ENCODE measurements around the gene NAA40. TPM values are rescaled to one million over a fixed set of nuclear protein-coding genes. Genes with fewer than 3 reads are reported as not detected.
"Not testable (repeated sequence)": the region's sequence is repeated elsewhere in the genome, so short reads cannot be mapped to it uniquely, and the experiment has no call there.

Gene NAA40
- total RNA-seq, 2 experiments from 2014 or later = 13.7 to 15.9 TPM

DNA sequence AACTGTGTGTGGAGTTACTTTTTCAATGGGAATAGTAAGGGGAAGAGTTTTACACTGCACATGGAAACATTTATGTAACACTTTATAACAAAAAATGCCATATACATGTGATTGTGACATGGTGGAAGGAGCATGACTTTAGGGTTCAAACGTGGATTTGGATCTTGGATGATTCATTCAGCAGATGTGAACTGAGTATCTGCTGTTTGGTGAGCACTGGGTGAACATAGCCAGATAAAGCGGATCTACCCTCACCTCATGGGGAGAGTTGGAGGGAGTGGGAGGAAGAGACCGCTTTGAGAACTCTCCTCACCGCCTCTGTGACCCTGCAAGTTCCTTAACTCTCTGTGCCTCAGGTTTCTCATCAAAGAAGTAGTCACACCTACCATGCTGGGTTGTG lies 3.1 kb downstream of the NAA40 start:
- no peak for ATAC-seq
- Mint-ChIP-seq H3K4me3 (no peak overlapping the region), H3K36me3 (ENCODE audit: low read depth) (peaks cover 6% of the 10 kb centered on the region), H3K27ac (no peak overlapping the region), H3K27me3 (no peaks in the 10 kb centered on the region), H3K4me1 (peaks cover 16% of the 10 kb centered on the region), H3K9me3 (ENCODE audit: low read depth) (no peaks in the 10 kb centered on the region)
- intact Hi-C loops (cut with DNase I, micrococcal nuclease) = loop anchor here in 1 of 2 experiments (5.0 kb wide), 1 partner anchor 175 kb away; the partner anchor contains the start of gene ZFTA
- CTCF ChIA-PET = interaction anchor here (0.8 to 5.5 kb wide), 4 partner anchors 11 to 206 kb away, joined by 3 to 72 read pairs (median 6); partner anchors contain the start of genes MARK2 and ZFTA
- POLR2A ChIA-PET = no interaction called here
- no peak for DNase-seq

GRCh38 chr11:63942803-63943202 lies 4.0 kb downstream of the NAA40 start:
- POLR2A ChIA-PET = no interaction called here
- no peak overlapping the region for H3K4me3 Mint-ChIP-seq

DNA sequence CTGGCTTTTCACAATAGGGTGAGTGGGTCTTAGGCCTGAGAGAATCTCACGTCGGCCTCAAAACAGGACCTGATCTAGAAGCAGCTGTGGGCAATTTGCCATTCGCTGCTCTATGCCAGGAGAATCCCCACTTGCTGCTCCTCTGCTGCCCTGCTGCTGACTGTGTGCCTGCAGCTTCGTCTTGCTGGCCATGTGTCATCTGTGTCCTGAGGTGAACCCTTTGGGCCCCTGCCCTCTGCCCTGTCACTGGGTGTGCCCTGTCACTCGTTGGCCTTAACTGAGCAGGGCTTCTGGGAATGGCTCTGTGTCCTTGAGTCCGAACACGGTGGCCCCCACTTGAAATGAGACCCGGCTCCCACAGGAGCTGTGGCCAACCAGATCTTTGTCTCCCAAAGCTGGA lies 6.2 kb downstream of the NAA40 start:
- H3K4me3 Mint-ChIP-seq = no peak overlapping the region
- peaks cover 4% of the 10 kb centered on the region for H3K36me3 Mint-ChIP-seq (ENCODE audit: low read depth)
- intact Hi-C loops (cut with DNase I, micrococcal nuclease) = loop anchor here (1.0 to 5.0 kb wide), 2 partner anchors 108 to 178 kb away; partner anchors contain the start of gene ZFTA (in 1 of the 2)
- DNase-seq (no peak), ATAC-seq (no peak)
- peaks cover 2% of the 10 kb centered on the region for H3K4me1 Mint-ChIP-seq
- no peaks in the 10 kb centered on the region for H3K9me3 Mint-ChIP-seq (ENCODE audit: low read depth)
- ChIA-PET POLR2A (no interaction called here), CTCF (interaction anchor here (0.6 to 5.5 kb wide), 11 partner anchors 19 to 218 kb away, joined by 3 to 72 read pairs (median 5); partner anchors contain the start of genes MARK2 and ZFTA)
- H3K27me3 Mint-ChIP-seq = no peaks in the 10 kb centered on the region
- H3K27ac Mint-ChIP-seq = no peak overlapping the region

More at GRCh38 chr11:63942803-63943202, 4.0 kb downstream of the NAA40 start:
- Mint-ChIP-seq H3K27ac (no peak overlapping the region), H3K36me3 (ENCODE audit: low read depth) (peaks cover 6% of the 10 kb centered on the region), H3K4me1 (peaks cover 12% of the 10 kb centered on the region), H3K9me3 (ENCODE audit: low read depth) (no peaks in the 10 kb centered on the region), H3K27me3 (no peaks in the 10 kb centered on the region)
- intact Hi-C loops (cut with DNase I, micrococcal nuclease) = loop anchor here in 1 of 2 experiments (5.0 kb wide), 1 partner anchor 176 kb away; the partner anchor contains the start of gene ZFTA
- no peak for ATAC-seq
- CTCF ChIA-PET = interaction anchor here (0.8 to 5.5 kb wide), 5 partner anchors 10 to 205 kb away, joined by 3 to 72 read pairs (median 4); partner anchors contain the start of genes MARK2 and ZFTA
- no peak for DNase-seq

GRCh38 chr11:63945477-63946163 lies 6.8 kb downstream of the NAA40 start:
- DNase-seq (peak; percentile 69), ATAC-seq (peak; percentile 80)
- no peaks in the 10 kb centered on the region for H3K27me3 Mint-ChIP-seq
- no peak overlapping the region for H3K4me3 Mint-ChIP-seq
- H3K4me1 Mint-ChIP-seq = peaks cover under 1% of the 10 kb centered on the region
- H3K36me3 Mint-ChIP-seq (ENCODE audit: low read depth) = peaks cover 4% of the 10 kb centered on the region
- ChIA-PET CTCF (interaction anchor here (0.6 to 5.5 kb wide), 21 partner anchors 10 to 246 kb away, joined by 3 to 72 read pairs (median 5); partner anchors contain the start of genes MARK2 and ZFTA), POLR2A (no interaction called here)
- no peak overlapping the region for H3K27ac Mint-ChIP-seq
- H3K9me3 Mint-ChIP-seq (ENCODE audit: low read depth) = no peaks in the 10 kb centered on the region
- intact Hi-C loops (cut with DNase I, micrococcal nuclease) = loop anchor here (1.0 kb wide), 1 partner anchor 108 kb away; no protein-coding TSS in a partner anchor

DNA sequence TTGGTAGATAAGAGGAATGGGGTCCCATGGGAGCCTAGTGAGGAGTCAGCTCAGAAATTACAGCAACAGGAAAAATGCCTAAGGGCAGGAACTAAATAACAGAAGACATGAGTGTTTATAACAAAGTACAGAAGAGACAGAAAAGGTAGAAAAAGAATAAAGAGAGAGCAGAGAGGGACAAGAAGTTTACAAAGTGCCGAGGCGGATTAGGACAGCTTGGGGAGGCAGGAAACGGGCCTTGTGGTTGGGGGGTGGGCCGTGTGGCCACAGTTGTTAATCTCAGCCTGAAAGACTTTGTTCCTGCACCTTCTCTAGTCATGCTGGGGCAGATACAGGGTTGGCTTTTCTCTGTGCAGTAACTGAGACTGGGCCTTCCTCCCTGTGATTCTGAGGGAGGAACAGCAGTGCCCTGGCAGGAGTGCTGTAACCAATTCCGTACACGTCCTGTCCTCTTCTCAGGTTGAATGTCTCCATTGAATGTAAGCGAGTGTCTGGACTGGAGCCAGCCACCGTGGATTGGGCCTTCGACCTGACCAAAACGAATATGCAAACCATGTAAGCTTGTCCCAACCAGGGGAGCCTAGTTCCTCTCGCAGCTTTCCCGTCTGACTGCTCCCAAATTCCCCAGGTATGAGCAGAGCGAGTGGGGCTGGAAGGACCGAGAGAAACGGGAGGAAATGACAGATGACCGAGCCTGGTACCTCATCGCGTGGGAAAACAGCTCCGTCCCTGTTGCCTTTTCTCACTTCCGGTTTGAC lies 13.2 kb downstream of the NAA40 start:
- peak overlapping the region; percentile 58 for H3K27ac Mint-ChIP-seq
- no peaks in the 10 kb centered on the region for H3K9me3 Mint-ChIP-seq (ENCODE audit: low read depth)
- ChIA-PET CTCF (interaction anchor here (0.6 to 1.3 kb wide), 6 partner anchors 10 to 214 kb away, joined by 3 to 4 read pairs (median 4); partner anchors contain the start of gene MACROD1), POLR2A (interaction anchor here (0.5 to 0.6 kb wide), 2 partner anchors 10 to 364 kb away, joined by 3 to 4 read pairs; no protein-coding TSS in a partner anchor)
- peak; percentile 89 for ATAC-seq
- no peaks in the 10 kb centered on the region for H3K27me3 Mint-ChIP-seq
- no peak overlapping the region for H3K4me3 Mint-ChIP-seq
- H3K4me1 Mint-ChIP-seq = peaks cover 16% of the 10 kb centered on the region
- peaks cover 28% of the 10 kb centered on the region for H3K36me3 Mint-ChIP-seq (ENCODE audit: low read depth)
- peak; percentile 55 for DNase-seq
- intact Hi-C loops (cut with DNase I, micrococcal nuclease) = no loop called here

DNA sequence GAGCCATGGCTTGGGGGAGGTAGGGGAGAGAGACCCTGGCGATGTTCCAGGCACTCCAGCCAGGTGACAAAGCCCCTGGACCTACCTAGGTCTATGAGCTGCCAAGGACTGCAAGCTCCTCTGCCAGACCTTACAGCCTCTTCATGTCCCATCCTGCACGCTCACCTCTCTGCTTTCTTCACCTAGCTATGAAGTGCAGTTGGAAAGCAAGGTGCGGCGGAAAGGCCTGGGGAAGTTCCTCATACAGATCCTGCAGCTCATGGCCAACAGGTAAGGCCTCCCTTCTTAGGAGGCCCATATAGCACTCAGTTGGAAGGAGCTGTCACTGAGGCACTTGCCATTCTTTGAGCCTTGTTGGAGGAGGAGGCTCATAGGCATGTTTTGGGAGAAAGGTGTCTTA lies 13.8 kb downstream of the NAA40 start:
- no peak overlapping the region for H3K4me3 Mint-ChIP-seq

DNA sequence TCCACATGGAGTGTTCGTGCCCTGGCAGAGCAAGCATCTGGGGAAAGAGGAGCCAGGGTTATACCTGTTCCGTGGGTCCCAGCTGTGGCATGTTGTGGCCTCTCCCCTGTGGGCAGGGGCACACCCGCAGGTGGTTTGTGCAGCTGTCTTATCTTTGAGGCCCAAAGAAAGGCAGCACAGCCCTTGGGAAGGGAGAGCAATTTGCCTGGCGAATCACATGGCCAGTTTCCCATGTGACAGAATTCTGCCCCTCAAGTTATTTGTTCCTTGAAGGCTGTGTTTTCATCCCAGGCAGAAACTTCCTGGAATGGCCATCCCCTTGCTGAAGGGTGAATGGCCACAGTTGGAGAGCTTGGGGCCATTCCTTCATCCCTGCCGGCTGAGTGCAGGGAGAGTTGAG lies 19.2 kb downstream of the NAA40 start:
- no peak for DNase-seq
- H3K36me3 Mint-ChIP-seq (ENCODE audit: low read depth) = peaks cover 17% of the 10 kb centered on the region
- peaks cover 7% of the 10 kb centered on the region for H3K4me1 Mint-ChIP-seq
- ChIA-PET CTCF (interaction anchor here (0.7 to 1.7 kb wide), 4 partner anchors 10 to 121 kb away, joined by 3 to 7 read pairs (median 4); no protein-coding TSS in a partner anchor), POLR2A (no interaction called here)
- ATAC-seq = no peak
- H3K27ac Mint-ChIP-seq = no peak overlapping the region
- no peaks in the 10 kb centered on the region for H3K9me3 Mint-ChIP-seq (ENCODE audit: low read depth)
- intact Hi-C loops (cut with DNase I, micrococcal nuclease) = no loop called here
- no peaks in the 10 kb centered on the region for H3K27me3 Mint-ChIP-seq
- no peak overlapping the region for H3K4me3 Mint-ChIP-seq

More for the DNA sequence above, 13.8 kb downstream of the NAA40 start:
- Mint-ChIP-seq H3K36me3 (ENCODE audit: low read depth) (peaks cover 28% of the 10 kb centered on the region), H3K4me1 (peaks cover 16% of the 10 kb centered on the region), H3K9me3 (ENCODE audit: low read depth) (no peaks in the 10 kb centered on the region), H3K27me3 (no peaks in the 10 kb centered on the region), H3K27ac (peak overlapping the region; percentile 58)
- intact Hi-C loops (cut with DNase I, micrococcal nuclease) = no loop called here
- ChIA-PET CTCF (interaction anchor here (0.6 to 1.3 kb wide), 5 partner anchors 10 to 116 kb away, joined by 3 to 4 read pairs (median 4); no protein-coding TSS in a partner anchor), POLR2A (interaction anchor here (0.6 kb wide), 1 partner anchor 9 kb away, joined by 4 read pairs; no protein-coding TSS in a partner anchor)
- no peak for DNase-seq
- ATAC-seq = no peak

DNA sequence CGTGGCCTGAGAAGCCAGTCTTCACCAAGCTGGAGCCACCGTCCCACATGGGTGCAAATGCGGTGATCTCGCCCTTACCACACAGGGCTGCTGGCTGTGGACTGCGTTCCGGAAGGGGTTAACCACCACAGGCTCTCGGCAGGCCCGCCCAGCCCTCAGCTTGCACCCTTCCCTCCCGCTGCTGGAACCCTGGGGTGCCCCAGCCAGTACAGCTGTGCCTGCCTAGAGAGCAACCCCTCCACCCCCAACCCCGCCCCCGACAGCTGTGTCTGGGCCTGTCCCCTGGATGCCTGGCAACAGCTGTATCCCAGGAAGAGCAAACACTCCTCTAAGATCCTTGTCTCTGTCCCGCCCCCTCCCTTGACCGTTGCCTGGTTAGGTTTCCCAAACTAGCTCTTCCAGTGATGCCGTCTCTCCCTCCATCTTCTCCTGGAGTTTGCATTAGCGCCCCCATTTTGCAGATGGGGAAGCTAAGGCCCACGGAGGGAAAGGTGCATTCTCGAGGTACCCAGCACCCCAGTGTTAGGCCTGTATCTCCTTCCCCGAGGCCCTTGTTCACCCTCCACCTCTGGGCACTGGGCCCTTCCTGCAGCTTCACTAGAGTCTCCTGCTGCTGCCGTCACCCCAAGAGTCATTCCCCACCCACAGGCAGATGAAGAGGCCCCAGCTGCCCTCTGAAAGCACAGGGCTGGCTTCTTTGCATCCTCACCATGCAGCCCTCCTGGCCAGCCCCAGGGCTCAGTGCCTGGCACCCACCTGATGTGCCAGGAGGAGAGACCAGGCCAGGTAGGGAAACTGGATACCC lies 23.0 kb downstream of the NAA40 start:
- Mint-ChIP-seq H3K9me3 (ENCODE audit: low read depth) (no peaks in the 10 kb centered on the region), H3K4me3 (no peak overlapping the region), H3K4me1 (peaks cover 7% of the 10 kb centered on the region), H3K27ac (no peak overlapping the region), H3K36me3 (ENCODE audit: low read depth) (no peaks in the 10 kb centered on the region), H3K27me3 (no peaks in the 10 kb centered on the region)
- ChIA-PET CTCF (interaction anchor here (0.5 to 0.9 kb wide), 6 partner anchors 10 to 226 kb away, joined by 3 to 4 read pairs (median 3); no protein-coding TSS in a partner anchor), POLR2A (interaction anchor here (0.6 kb wide), 1 partner anchor 10 kb away, joined by 4 read pairs; no protein-coding TSS in a partner anchor)
- DNase-seq (peak; percentile 24), ATAC-seq (peak; percentile 60)
- intact Hi-C loops (cut with DNase I, micrococcal nuclease) = no loop called here

DNA sequence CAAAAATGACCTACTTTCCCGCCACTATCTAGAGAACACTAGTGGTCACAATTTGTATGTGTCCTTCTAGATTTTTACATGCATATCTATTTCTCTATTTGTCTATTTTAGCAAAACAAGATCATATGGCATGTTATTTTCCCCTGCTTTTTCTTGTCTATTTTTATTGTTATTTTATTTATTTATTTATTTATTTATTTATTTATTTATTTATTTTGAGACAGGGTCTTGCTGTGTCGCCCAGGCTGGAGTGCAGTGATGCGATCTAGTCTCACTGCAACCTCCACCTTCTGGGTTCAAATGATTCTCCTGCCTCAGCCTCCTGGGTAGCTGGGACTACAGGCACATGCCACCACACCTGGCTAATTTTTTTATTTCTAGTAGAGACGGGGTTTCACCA lies 25.1 kb downstream of the NAA40 start:
- ATAC-seq, H3K27ac Mint-ChIP-seq: not testable (repeated sequence)
- CTCF ChIA-PET = interaction anchor here (0.6 to 0.7 kb wide), 2 partner anchors 10 to 19 kb away, joined by 3 read pairs; partner anchors contain the start of gene COX8A

GRCh38 chr11:63966444-63966843 lies 27.6 kb downstream of the NAA40 start:
- intact Hi-C loops (cut with DNase I, micrococcal nuclease) = no loop called here
- H3K27me3 Mint-ChIP-seq = no peaks in the 10 kb centered on the region

More for the DNA sequence above, 25.1 kb downstream of the NAA40 start:
- intact Hi-C loops (cut with DNase I, micrococcal nuclease); H3K4me3 Mint-ChIP-seq; H3K4me1 Mint-ChIP-seq; DNase-seq; H3K27me3 Mint-ChIP-seq; H3K36me3 Mint-ChIP-seq (ENCODE audit: low read depth); POLR2A ChIA-PET; H3K9me3 Mint-ChIP-seq (ENCODE audit: low read depth): not testable (repeated sequence)

More at GRCh38 chr11:63966444-63966843, 27.6 kb downstream of the NAA40 start:
- ATAC-seq (no peak), DNase-seq (no peak)
- Mint-ChIP-seq H3K9me3 (ENCODE audit: low read depth) (no peaks in the 10 kb centered on the region), H3K27ac (no peak overlapping the region), H3K4me1 (peaks cover 7% of the 10 kb centered on the region), H3K36me3 (ENCODE audit: low read depth) (no peaks in the 10 kb centered on the region), H3K4me3 (no peak overlapping the region)
- CTCF ChIA-PET = interaction anchor here (1.2 to 1.6 kb wide), 3 partner anchors 14 to 129 kb away, joined by 3 to 4 read pairs (median 3); no protein-coding TSS in a partner anchor
- POLR2A ChIA-PET = no interaction called here
